ENCODE measurements around the gene CD248. TPM values are rescaled to one million over a fixed set of nuclear protein-coding genes. Genes with fewer than 3 reads are reported as not detected.

Gene CD248, protein sequence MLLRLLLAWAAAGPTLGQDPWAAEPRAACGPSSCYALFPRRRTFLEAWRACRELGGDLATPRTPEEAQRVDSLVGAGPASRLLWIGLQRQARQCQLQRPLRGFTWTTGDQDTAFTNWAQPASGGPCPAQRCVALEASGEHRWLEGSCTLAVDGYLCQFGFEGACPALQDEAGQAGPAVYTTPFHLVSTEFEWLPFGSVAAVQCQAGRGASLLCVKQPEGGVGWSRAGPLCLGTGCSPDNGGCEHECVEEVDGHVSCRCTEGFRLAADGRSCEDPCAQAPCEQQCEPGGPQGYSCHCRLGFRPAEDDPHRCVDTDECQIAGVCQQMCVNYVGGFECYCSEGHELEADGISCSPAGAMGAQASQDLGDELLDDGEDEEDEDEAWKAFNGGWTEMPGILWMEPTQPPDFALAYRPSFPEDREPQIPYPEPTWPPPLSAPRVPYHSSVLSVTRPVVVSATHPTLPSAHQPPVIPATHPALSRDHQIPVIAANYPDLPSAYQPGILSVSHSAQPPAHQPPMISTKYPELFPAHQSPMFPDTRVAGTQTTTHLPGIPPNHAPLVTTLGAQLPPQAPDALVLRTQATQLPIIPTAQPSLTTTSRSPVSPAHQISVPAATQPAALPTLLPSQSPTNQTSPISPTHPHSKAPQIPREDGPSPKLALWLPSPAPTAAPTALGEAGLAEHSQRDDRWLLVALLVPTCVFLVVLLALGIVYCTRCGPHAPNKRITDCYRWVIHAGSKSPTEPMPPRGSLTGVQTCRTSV
- 12.3 TPM for total RNA-seq
- long read RNA-seq, transcript CD248-201 (1 exons, 2,558 nt), result major isoform, 31 of 31 reads
- long read RNA-seq, partial matches to known transcripts, result 0 of 31 reads
- long read RNA-seq, other reads (novel, unspliced or antisense), result 0 of 31 reads

DNA sequence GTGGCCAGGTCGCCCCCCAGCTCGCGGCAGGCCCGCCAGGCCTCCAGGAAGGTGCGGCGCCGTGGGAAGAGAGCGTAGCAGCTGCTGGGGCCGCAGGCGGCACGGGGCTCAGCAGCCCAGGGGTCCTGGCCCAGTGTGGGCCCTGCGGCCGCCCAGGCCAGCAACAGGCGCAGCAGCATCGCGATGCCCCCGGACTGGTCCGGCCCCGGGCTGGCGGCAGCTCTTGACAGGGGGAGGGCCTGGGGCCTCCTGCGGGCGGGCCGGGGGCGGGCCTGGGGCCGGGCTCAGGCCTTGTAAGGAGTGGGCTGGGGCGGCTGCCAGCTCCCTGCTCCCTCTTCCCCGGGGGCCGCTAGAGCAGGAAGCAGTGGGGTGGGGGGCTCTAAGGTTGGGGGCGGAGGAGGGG lies at the start of gene CD248:
TSS of gene CD248 (minus strand) at position 196 of the 403 bp plus-strand sequence. CDS start at position 179, 17 bp downstream.
- DNase-seq, result peak; percentile 87
- Histone ChIP-seq H3K36me3 (no peaks in the 10 kb centered on the region), H3K27me3 (ENCODE audit: low read depth) (no peaks in the 10 kb centered on the region), H3K4me1 (peaks cover 56% of the 10 kb centered on the region), H3K9me3 (replicated peaks) (no peaks in the 10 kb centered on the region), H3K4me3 (peak within 1 kb of the TSS; percentile 73), H3K27ac (replicated peaks) (peak within 1 kb of the TSS; percentile 92)
- intact Hi-C loops (cut with micrococcal nuclease), result no loop called here
- TF ChIP-seq, protein P1, sequence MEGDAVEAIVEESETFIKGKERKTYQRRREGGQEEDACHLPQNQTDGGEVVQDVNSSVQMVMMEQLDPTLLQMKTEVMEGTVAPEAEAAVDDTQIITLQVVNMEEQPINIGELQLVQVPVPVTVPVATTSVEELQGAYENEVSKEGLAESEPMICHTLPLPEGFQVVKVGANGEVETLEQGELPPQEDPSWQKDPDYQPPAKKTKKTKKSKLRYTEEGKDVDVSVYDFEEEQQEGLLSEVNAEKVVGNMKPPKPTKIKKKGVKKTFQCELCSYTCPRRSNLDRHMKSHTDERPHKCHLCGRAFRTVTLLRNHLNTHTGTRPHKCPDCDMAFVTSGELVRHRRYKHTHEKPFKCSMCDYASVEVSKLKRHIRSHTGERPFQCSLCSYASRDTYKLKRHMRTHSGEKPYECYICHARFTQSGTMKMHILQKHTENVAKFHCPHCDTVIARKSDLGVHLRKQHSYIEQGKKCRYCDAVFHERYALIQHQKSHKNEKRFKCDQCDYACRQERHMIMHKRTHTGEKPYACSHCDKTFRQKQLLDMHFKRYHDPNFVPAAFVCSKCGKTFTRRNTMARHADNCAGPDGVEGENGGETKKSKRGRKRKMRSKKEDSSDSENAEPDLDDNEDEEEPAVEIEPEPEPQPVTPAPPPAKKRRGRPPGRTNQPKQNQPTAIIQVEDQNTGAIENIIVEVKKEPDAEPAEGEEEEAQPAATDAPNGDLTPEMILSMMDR (IDR thresholded peaks at IDR 0.05; ENCODE audit: borderline replicate concordance), result no peak

DNA sequence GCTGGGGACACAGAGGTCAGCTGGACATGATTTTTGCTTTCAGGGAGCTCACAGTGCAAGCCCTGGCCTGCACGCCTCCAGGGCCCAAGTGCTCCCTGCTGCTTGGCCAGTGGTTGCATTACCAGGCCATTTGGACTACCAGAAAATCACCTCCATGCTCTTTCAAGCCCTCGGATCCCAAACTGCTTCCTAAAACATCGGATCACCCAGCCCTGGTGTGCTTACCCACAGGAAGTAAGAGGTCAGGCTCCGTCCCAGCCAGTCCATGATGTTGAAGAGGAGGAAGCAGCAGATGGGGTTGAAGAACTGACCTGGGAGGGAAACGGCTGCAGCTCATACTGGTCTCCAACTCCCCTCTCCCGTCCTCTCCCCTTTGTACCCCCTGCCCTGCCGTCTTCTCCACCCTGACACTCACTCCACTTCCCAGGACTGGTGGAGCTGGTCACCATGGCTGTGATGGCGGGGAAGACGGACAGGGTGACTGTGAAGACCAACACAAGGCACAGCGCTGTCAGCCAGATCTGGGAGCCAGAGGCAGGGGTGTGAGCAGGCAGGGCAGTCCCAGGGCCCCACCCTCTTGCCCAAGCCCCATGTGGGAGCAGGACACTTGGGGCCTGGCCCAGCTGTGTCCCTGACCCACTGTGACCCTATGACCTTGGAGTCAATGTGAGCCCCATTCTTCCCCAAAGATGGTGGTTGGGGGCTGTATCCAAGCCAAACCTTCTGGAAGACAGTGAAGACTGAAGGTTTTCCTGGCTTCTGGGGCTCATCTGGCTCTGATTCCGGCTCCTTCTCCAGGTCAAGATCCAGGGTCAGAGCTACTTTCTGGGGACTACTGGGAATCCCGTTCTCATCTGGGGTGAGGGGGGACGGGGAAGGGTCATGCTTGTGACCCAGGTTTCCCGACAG lies 49.1 kb upstream of the CD248 start:
- Histone ChIP-seq H3K4me1 (peaks cover 28% of the 10 kb centered on the region), H3K36me3 (peaks cover 8% of the 10 kb centered on the region), H3K9me3 (replicated peaks) (no peaks in the 10 kb centered on the region), H3K27ac (replicated peaks) (no peak overlapping the region), H3K27me3 (ENCODE audit: low read depth) (peaks cover 3% of the 10 kb centered on the region), H3K4me3 (no peak overlapping the region)
- TF ChIP-seq, protein P1 (IDR thresholded peaks at IDR 0.05; ENCODE audit: borderline replicate concordance), result no peak
- no peak for DNase-seq
- intact Hi-C loops (cut with micrococcal nuclease), result no loop called here

DNA sequence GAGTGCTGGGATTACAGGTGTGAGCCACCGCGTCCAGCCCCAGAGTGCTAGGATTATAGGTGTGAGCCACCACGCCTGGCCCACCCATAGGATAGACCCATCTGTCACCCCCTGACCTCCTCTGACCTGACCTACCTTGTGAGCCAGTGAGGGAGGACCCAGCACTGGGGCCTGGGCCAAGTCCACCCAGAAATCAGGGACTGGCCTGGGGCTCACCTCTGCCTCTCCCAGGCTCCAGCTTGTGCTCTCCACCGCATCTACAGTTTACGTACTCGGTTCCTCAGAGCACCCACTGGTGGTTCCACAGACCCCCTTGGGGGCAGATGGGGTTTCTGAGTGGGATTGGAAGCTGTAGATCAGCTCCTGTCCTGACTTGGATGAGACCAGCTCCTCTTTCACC lies 48.3 kb upstream of the CD248 start:
- Histone ChIP-seq H3K4me1 (peaks cover 20% of the 10 kb centered on the region), H3K27ac (replicated peaks) (no peak overlapping the region), H3K9me3 (replicated peaks) (no peaks in the 10 kb centered on the region), H3K4me3 (no peak overlapping the region), H3K36me3 (peaks cover 8% of the 10 kb centered on the region), H3K27me3 (ENCODE audit: low read depth) (no peaks in the 10 kb centered on the region)
- DNase-seq, result no peak
- TF ChIP-seq, protein P1 (IDR thresholded peaks at IDR 0.05; ENCODE audit: borderline replicate concordance), result no peak
- intact Hi-C loops (cut with micrococcal nuclease), result no loop called here

DNA sequence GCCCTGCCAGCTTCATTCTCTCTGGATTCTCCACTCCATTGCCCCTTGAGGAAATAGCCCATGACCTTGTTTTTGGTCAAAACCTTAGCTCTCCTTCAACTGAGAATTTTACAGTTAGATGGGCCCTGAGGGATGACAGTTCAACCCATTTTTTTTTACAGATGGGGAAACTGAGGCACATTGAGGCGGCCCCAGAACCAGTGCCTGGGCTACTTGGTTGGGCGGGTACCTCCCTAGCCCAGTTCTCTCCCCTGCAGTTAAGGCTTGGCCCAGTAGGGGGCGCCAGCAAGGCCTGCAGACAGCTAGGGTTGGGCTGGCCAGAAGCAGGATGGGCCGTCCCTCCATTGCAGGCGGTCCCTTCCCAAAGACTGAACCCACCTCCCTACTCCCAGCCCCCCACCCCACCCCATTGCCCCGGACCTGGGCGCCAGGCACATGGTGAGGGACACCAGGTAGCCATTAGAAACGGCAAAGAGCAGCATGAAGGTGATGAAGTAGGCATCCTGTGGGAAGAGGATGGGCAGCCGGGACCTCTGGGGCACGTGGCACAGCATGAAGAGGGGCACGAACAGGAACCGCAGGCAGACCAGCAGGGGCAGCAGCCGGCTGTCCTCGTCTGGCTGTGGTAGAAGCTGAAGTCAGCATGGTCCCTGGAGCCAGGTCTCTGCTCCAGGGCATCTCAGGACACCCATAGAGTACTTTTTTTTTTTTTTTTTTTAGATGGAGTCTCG lies 47.1 kb upstream of the CD248 start:
- Histone ChIP-seq H3K4me3 (no peak overlapping the region), H3K27me3 (ENCODE audit: low read depth) (no peaks in the 10 kb centered on the region), H3K4me1 (peaks cover 9% of the 10 kb centered on the region), H3K36me3 (peaks cover 8% of the 10 kb centered on the region), H3K27ac (replicated peaks) (peak overlapping the region; percentile 12), H3K9me3 (replicated peaks) (no peaks in the 10 kb centered on the region)
- DNase-seq, result no peak
- TF ChIP-seq, protein P1 (IDR thresholded peaks at IDR 0.05; ENCODE audit: borderline replicate concordance), result peak; percentile 63
- intact Hi-C loops (cut with micrococcal nuclease), result no loop called here
